Measurements from ENCODE around the gene MFNG. TPM values are rescaled to one million over a fixed set of nuclear protein-coding genes. Genes with fewer than 3 reads are reported as not detected.

Gene MFNG
- polyA plus RNA-seq, 3 donors: 5.1 to 20.5 (median 19.0) TPM

DNA sequence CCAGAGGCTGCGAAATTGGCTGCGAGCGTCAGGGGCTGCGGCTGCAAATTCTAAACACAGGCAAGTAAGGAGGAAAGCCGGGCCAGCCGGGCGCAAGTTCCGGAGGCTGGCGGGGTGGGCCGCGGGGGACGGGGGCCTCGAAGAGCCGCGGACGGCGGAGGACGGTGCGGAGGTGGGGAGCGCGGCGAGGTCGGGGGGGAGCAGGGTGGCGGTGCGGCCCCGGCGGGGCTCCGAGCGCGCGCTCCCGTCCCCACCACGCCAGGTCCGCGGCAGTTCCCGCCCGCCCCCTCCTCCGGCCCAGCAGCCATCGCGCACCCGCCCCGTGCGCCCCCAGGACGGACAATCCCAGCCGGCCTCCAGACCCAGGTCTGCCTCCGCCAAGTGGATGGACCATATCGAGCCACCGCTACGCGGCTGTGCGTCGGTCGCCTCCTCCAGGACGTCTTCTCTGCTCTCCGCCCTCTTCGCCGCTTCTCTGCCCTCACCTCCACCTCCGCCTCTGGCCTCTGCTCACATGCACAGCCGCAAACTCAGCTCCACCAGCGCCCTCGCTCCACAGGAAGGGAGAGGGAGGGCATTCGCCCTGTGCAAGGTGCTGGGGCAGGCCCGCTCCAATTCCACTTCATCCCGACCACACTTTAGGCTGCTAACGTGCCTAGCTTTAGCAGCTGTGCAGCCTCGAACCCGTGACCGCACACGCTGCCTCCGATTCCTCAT lies 66.1 kb downstream of the MFNG start:
- WGBS, 3 donors: 1 to 2% (median 1%) methylated on average over 48 to 69 of the region's 70 CpGs
- H3K27ac ChIP-seq (ENCODE audit: low read depth, low read length): no peak overlapping the region

GRCh38 chr22:37419370-37419968 lies 66.7 kb downstream of the MFNG start:
- 11 to 34% (median 15%) methylated on average over 29 to 43 of the region's 43 CpGs for WGBS, 3 donors
- no peak overlapping the region for H3K27ac ChIP-seq (ENCODE audit: low read depth, low read length)

Other genes with a start within 250 kb of the MFNG start
- gene RAC2, start 242.1 kb downstream of the MFNG start, polyA plus RNA-seq: 10 to 100 TPM in 2 of 3 donors, 1 to 10 TPM in 1; 5.7 to 29.8 (median 26.9) TPM
- gene CYTH4, start 203.9 kb downstream of the MFNG start, polyA plus RNA-seq: 10 to 100 TPM in 2 of 3 donors, 1 to 10 TPM in 1; 1.9 to 18.1 (median 14.6) TPM
- gene ELFN2, start 58.9 kb downstream of the MFNG start, polyA plus RNA-seq: under 1 TPM; 0.03 to 0.29 (median 0.11) TPM
- gene CARD10, start 33.0 kb upstream of the MFNG start, polyA plus RNA-seq: 10 to 100 TPM in 1 of 3 donors, 1 to 10 TPM in 2; 8.8 to 20.0 (median 10.0) TPM
- gene CDC42EP1, start 74.1 kb upstream of the MFNG start, polyA plus RNA-seq: 10 to 100 TPM; 52.7 to 66.6 (median 63.3) TPM
- gene LGALS2, start 93.7 kb upstream of the MFNG start, polyA plus RNA-seq: 10 to 100 TPM in 1 of 3 donors, 1 to 10 TPM in 2; 2.1 to 13.9 (median 4.4) TPM
- gene GGA1, start 122.5 kb upstream of the MFNG start, polyA plus RNA-seq: 10 to 100 TPM; 24.2 to 33.1 (median 29.8) TPM
- 1 to 10 TPM; 2.3 to 8.2 (median 6.6) TPM for gene SH3BP1, start 153.3 kb upstream of the MFNG start, polyA plus RNA-seq
- gene PDXP, start 172.3 kb upstream of the MFNG start, polyA plus RNA-seq: 1 to 10 TPM; 4.7 to 5.7 (median 4.9) TPM
- gene LGALS1, start 189.3 kb upstream of the MFNG start, polyA plus RNA-seq: 1,000 to 10,000 TPM in 2 of 3 donors, 100 to 1,000 TPM in 1; 418 to 4,149 (median 2,198) TPM
- gene NOL12, start 200.0 kb upstream of the MFNG start, polyA plus RNA-seq: 10 to 100 TPM; 15.7 to 31.7 (median 17.5) TPM
- gene TRIOBP, start 210.7 kb upstream of the MFNG start, polyA plus RNA-seq: 100 to 1,000 TPM in 1 of 3 donors, 10 to 100 TPM in 2; 28.1 to 104 (median 74.8) TPM